GM21526 (cell line): ENCODE measurements around the gene CELF2.
"Not testable (repeated sequence)": the region's sequence is repeated elsewhere in the genome, so short reads cannot be mapped to it uniquely, and the experiment has no call there.

Source experiments
- ATAC-seq: cut with Tn5 transposase; IDR thresholded peaks from one replicate; pipeline ENCODE4 v1.9.1; 2021; ENCODE audit warnings: moderate library complexity; ENCODE audit not compliant: unreplicated experiment, low FRiP score

Gene CELF2

DNA sequence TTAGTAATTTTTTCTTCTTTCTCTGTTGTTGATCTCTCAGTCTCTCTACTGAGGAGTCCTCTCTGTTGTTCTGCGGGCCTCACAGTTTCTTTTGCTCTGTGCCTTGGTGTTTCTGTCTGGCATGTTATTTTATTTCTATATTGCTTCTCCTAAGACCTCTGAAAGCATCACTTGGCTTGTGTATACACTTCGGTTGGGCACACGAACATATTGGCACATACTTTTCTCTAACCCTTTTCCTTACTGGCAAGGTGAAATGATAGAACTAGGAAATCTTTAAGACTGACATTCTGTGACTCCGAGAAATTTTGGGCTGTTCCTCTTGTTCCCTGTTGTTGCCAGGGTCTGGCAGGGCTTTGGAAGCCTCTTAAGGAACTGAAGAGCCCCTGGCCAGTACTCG is 148.9 kb downstream of the CELF2 start:
- no peak for ATAC-seq

GRCh38 chr10:11167233-11167966 is 149.7 kb downstream of the CELF2 start:
- no peak for ATAC-seq

DNA sequence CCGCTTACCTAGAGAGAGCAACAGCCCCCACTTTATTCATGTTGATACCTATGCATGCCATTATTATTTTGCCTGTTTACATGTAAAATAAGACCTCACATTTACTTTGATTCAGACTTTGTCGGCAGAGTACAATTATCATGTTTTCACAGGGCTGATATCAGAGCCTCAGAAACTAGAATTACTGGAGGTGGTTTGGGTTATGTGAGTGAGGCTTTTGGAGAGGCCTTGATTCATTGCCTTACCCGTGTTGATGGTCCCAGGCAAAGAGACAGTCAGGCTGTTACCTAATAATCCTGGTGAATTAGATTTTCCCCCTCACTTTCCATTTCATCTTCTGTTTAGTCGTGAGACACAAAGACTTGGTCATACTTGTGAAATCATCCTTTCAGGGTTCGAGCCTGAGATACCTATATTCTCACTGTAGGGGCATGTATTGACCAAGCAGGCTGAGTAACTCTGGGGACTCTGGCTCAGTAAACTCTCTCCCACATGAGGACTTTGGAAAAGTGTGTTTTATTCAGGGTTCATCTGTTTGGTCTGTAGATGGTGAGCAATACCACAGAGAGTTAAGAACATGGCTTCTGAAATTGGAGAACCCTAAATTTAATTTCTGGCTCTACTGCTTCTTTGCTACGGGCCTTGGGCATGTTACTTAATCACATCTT is 150.9 kb downstream of the CELF2 start:
- no peak for ATAC-seq

GRCh38 chr10:11169976-11170375 is 152.3 kb downstream of the CELF2 start:
- ATAC-seq, result no peak

GRCh38 chr10:11170574-11170973 is 152.9 kb downstream of the CELF2 start:
- ATAC-seq, result no peak

GRCh38 chr10:11170993-11171851 is 153.6 kb downstream of the CELF2 start:
- no peak for ATAC-seq

DNA sequence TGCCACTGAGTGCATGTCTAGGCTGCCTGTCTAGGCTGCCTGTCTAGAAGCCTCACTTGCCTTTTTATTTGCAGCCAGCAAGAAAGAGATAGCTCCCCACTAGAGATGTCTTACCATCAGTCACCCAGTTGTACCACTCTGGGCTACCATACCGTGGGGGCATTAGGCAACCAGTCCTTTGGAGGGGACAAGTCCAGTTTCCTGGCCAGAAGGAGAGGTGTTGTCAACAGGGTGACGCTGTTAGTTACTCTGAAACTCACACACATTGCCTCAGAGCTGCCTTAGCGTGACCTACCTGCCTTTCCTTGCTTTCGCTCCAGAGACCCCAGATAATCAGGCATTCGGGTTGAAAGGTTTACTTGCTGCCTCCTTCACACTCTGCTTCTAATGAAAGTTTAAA is 155.4 kb downstream of the CELF2 start:
- no peak for ATAC-seq

DNA sequence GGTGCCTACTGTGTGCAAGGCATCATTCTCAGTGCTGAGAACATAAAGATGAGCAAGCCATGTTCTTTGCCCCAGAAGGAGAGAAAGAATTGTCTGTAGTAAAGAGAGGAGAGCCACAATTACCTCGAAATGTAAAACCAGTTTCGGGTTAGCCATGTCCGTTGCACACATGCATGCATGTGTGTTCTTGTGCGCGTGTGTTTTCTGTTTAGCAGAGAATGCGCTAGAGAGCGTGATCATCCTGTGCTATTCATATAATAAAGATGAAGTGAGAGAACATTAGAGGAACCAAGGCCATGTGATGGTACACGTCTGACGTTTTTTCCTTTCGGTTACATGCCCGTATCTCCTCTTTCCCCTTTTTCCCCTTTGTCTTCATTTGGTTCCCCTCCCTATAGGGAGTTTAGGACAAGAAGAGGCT is 158.2 kb downstream of the CELF2 start:
- peak; percentile 25 for ATAC-seq

DNA sequence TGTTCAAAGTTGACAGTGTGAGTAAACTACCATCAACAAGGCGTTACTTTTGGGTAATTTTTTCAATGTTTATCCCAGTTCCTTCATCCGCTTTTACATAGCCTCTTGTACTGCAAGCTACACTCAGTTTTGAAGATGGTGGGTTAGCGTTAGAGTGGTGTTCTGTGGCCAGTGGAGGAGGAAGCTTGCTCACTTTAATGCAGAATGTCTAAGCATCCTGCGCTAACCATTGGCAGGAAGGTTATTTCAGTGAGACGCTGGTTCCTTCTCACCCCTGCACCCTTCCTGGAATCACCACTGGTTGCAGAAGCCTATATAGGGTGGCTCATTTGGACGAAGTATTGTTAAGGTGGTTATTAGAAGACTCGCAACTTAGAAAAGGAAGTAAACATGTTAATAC is 159.1 kb downstream of the CELF2 start:
- no peak for ATAC-seq

- ATAC-seq, result no peak
Observed at GRCh38 chr10:11177381-11177780, 159.7 kb downstream of the CELF2 start.

GRCh38 chr10:11177926-11178471 is 160.3 kb downstream of the CELF2 start:
- ATAC-seq, result no peak

- ATAC-seq, result peak; percentile 84
Observed at GRCh38 chr10:11178606-11179515, 161.2 kb downstream of the CELF2 start.

DNA sequence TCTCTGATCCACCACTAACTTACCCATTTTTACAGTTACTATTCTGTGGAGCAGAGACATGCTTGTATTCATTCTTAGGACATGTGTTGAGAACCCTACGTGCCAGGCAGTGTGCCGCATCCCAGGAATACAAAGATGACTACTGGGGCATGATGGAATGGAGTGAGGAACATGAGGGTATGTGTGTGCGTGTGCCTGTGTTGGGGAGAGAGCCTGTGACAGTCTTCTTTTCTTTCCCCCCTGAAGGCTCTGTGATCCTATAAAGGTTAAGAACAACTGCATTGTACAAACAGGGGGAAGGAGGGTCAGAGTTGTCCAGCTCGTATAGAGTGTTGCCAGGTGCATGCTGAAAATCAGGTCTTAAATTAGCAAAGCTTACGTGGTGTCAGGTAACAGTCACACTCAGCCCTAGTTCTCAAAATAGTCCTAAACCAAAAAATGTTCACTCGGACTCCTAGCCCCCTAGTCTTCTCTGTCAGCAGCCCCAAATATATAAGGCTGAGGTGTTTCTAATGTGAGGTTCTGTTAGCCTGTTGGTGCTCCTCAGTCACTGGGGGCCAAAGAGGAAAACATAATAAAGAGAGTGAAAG is 161.9 kb downstream of the CELF2 start:
- ATAC-seq, result no peak

GRCh38 chr10:11180228-11180627 is 162.6 kb downstream of the CELF2 start:
- ATAC-seq, result peak; percentile 20

GRCh38 chr10:11181978-11182377 is 164.3 kb downstream of the CELF2 start:
- no peak for ATAC-seq

DNA sequence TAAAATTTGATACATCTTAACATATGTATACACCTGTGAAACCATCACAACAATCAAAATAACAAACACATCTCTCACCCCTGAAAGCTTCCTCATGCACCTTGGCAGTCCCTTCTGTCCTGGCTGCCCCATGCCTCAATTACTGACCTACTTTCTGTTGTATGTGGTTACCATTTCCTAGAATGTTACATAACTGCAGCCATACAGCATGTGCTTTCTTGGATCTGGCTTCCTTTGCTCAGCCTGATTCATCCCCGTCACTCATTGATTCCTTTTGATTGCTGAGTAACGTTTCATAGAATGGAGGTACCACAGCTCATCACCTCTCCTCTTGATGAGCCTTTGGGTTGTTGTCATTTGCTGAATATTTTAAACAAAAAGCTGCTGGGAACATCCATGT is 165.3 kb downstream of the CELF2 start:
- ATAC-seq, result no peak

DNA sequence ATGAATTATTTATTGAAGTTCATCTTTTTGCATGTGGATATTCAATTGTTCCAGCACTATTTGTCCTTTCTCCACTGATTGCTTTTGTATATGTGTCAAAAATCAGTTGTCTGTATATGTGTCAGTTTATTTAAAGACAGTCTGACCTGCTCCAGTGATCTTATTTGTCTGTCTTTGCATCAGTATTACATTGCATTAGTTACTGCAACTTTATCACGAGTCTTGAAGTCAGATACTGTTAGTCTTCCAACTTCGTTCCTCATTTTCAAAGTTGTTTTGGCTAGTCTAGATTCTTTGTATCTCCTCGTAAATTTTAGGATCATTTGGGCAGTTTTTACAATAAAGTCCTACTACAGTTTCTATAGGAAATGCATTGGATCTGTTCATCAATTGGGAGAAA is 166.4 kb downstream of the CELF2 start:
- no peak for ATAC-seq

GRCh38 chr10:11185128-11185665 is 167.5 kb downstream of the CELF2 start:
- ATAC-seq, result not testable (repeated sequence)

DNA sequence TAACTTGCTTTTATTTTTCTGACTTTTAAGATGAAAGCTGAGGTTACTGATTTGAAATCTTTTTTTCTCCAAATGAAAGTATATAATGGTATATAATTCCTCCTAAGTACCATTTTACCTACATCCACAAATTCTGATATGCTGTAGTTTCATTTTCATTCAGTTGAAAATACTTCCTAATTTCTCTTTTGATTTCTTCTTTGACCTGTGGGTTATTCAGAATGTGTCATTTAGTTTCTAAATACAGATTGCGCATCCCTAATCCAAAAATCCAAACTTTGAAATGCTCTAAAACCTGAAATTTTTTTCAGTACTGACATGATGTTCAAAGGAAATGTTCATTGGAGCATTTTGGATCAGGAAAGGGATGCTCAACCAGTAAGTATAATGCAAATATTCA is 168.7 kb downstream of the CELF2 start:
- no peak for ATAC-seq
